Smooth muscle cell (in vitro differentiated cells): ENCODE data around the gene INPP5E. TPM values are rescaled to one million over a fixed set of nuclear protein-coding genes. Genes with fewer than 3 reads are reported as not detected.

Source experiments
- DNase-seq: peaks from one replicate; lab custom pipeline; 2025; ENCODE audit not compliant: unreplicated experiment; lab: John Stamatoyannopoulos, UW
- H2AFZ ChIP-seq: fragments of 200-600 bp; sonication (generic); 2 replicates; pipeline ENCODE4 v1.6.0; 2016; ENCODE audit warnings: antibody characterized with exemption, low read depth, mild to moderate bottlenecking
- H3F3A ChIP-seq: fragments of 200-600 bp; sonication (generic); 2 replicates; pipeline ENCODE4 v1.6.0; 2017; ENCODE audit warnings: antibody characterized with exemption, low read depth
- H3K27ac ChIP-seq: fragments of 200-600 bp; sonication (generic); 2 replicates; pipeline ENCODE4 v1.5.1; 2016; ENCODE audit warnings: low read depth, mild to moderate bottlenecking
- H3K27me3 ChIP-seq: fragments of 200-600 bp; sonication (generic); 2 replicates; pipeline ENCODE4 v1.6.1; 2016; ENCODE audit warnings: low read depth, mild to moderate bottlenecking
- H3K36me3 ChIP-seq: fragments of 200-600 bp; sonication (generic); 2 replicates; pipeline ENCODE4 v1.5.1; 2016; ENCODE audit warnings: low read depth
- H3K4me1 ChIP-seq: fragments of 200-600 bp; sonication (generic); 2 replicates; pipeline ENCODE4 v1.5.1; 2016; ENCODE audit warnings: low read depth
- H3K4me2 ChIP-seq: fragments of 200-600 bp; sonication (generic); 2 replicates; pipeline ENCODE4 v1.6.0; 2016; ENCODE audit warnings: mild to moderate bottlenecking
- H3K4me3 ChIP-seq: fragments of 200-600 bp; sonication (generic); 2 replicates; pipeline ENCODE4 v1.5.1; 2016; ENCODE audit warnings: mild to moderate bottlenecking
- H3K79me2 ChIP-seq: fragments of 200-600 bp; sonication (generic); 2 replicates; pipeline ENCODE4 v1.6.0; 2016; ENCODE audit warnings: low read depth, mild to moderate bottlenecking
- H3K9ac ChIP-seq: fragments of 200-600 bp; sonication (generic); 2 replicates; pipeline ENCODE4 v1.6.0; 2016; ENCODE audit warnings: low read depth
- H3K9me3 ChIP-seq: fragments of 200-600 bp; sonication (generic); replicated peaks from 2 replicates; pipeline ENCODE4 v1.5.1; 2016; ENCODE audit warnings: low read depth
- H4K20me1 ChIP-seq: fragments of 200-600 bp; sonication (generic); 2 replicates; pipeline ENCODE4 v1.6.0; 2016; ENCODE audit warnings: low read depth
- CTCF ChIP-seq: fragments of 200-600 bp; sonication (generic); IDR thresholded peaks from 2 replicates; pipeline ENCODE4 v1.5.1; 2017; ENCODE audit warnings: borderline replicate concordance, mild to moderate bottlenecking, antibody characterized with exemption; ENCODE audit not compliant: insufficient read depth, poor library complexity, severe bottlenecking
- WGBS: methylation state at CpG from one replicate; pipeline ENCODE4 v1.1.7; 2016; ENCODE audit warnings: low lambda C conversion rate; 5-methylcytosine and 5-hydroxymethylcytosine counted together
- polyA plus RNA-seq: library from polyadenylated mRNA; unstranded; fragments of >200 nt; fragmentation: Nextera tagmentation; extraction: Ambion mirVana; gene quantifications from 2 replicates; pipeline ENCODE4 v1.2.1, GENCODE V29; 2016
- total RNA-seq: library from RNA; depleted of rRNA; stranded (reverse); fragments of >200 nt; gene quantifications from 2 replicates; pipeline ENCODE4 v1.2.3, GENCODE V29; 2014

INPP5E gene
- total and polyA plus RNA-seq, 2 experiments from 2014 or later: 2.8 to 7.7 TPM

- no peak overlapping the region for H3K27ac ChIP-seq
- H3K9me3 ChIP-seq: no peaks in the 10 kb centered on the region
- no peaks in the 10 kb centered on the region for H3K79me2 ChIP-seq
- no peak overlapping the region for H3K4me3 ChIP-seq
- H3K4me2 ChIP-seq: no peak overlapping the region
- H3F3A ChIP-seq: peaks cover 4% of the 10 kb centered on the region
- WGBS: 94% methylated on average over 26 of the region's 26 CpGs
- no peak overlapping the region for H3K9ac ChIP-seq
- H2AFZ ChIP-seq: no peak overlapping the region
- no peaks in the 10 kb centered on the region for H3K27me3 ChIP-seq
- H4K20me1 ChIP-seq: peaks cover 90% of the 10 kb centered on the region
- DNase-seq: no peak
- TF ChIP-seq CTCF: no peak
- H3K4me1 ChIP-seq: no peaks in the 10 kb centered on the region
- H3K36me3 ChIP-seq: no peaks in the 10 kb centered on the region
These were observed 11.7 kb upstream of the INPP5E start for GRCh38 chr9:136451221-136451877.

GRCh38 chr9:136448655-136449054 lies 9.0 kb upstream of the INPP5E start:
- Histone ChIP-seq H3K4me1 (no peaks in the 10 kb centered on the region), H3K9me3 (no peaks in the 10 kb centered on the region), H3K79me2 (no peaks in the 10 kb centered on the region), H2AFZ (no peak overlapping the region), H3K27ac (no peak overlapping the region), H3K4me2 (no peak overlapping the region), H3K36me3 (no peaks in the 10 kb centered on the region), H3K9ac (no peak overlapping the region), H4K20me1 (peaks cover 93% of the 10 kb centered on the region), H3K27me3 (no peaks in the 10 kb centered on the region), H3F3A (peaks cover 4% of the 10 kb centered on the region), H3K4me3 (no peak overlapping the region)
- DNase-seq: no peak
- no peak for TF ChIP-seq CTCF
- 96% methylated on average over 3 of the region's 3 CpGs for WGBS

- no peak overlapping the region for H3K4me2 ChIP-seq
- H3K79me2 ChIP-seq: no peaks in the 10 kb centered on the region
- H3K27ac ChIP-seq: no peak overlapping the region
- no peaks in the 10 kb centered on the region for H3K27me3 ChIP-seq
- peaks cover 92% of the 10 kb centered on the region for H4K20me1 ChIP-seq
- 98% methylated on average over 27 of the region's 27 CpGs for WGBS
- no peak for DNase-seq
- peaks cover 8% of the 10 kb centered on the region for H3F3A ChIP-seq
- no peak overlapping the region for H2AFZ ChIP-seq
- H3K4me3 ChIP-seq: no peak overlapping the region
- H3K4me1 ChIP-seq: no peaks in the 10 kb centered on the region
- H3K9ac ChIP-seq: no peak overlapping the region
- H3K36me3 ChIP-seq: no peaks in the 10 kb centered on the region
- no peaks in the 10 kb centered on the region for H3K9me3 ChIP-seq
- TF ChIP-seq CTCF: no peak
These were observed 7.6 kb upstream of the INPP5E start for GRCh38 chr9:136447173-136447778.

GRCh38 chr9:136445799-136446198 lies 6.2 kb upstream of the INPP5E start:
- no peak overlapping the region for H3K4me3 ChIP-seq
- 95% methylated on average over 7 of the region's 7 CpGs for WGBS
- H4K20me1 ChIP-seq: peaks cover 93% of the 10 kb centered on the region
- peaks cover 21% of the 10 kb centered on the region for H3F3A ChIP-seq
- no peaks in the 10 kb centered on the region for H3K36me3 ChIP-seq
- TF ChIP-seq CTCF: no peak
- H3K9me3 ChIP-seq: no peaks in the 10 kb centered on the region
- no peaks in the 10 kb centered on the region for H3K4me1 ChIP-seq
- no peaks in the 10 kb centered on the region for H3K27me3 ChIP-seq
- no peak overlapping the region for H3K27ac ChIP-seq
- DNase-seq: no peak
- H2AFZ ChIP-seq: no peak overlapping the region
- no peaks in the 10 kb centered on the region for H3K79me2 ChIP-seq
- H3K9ac ChIP-seq: no peak overlapping the region
- H3K4me2 ChIP-seq: no peak overlapping the region
